ENCODE measurements around the gene TULP3. TPM values are rescaled to one million over a fixed set of nuclear protein-coding genes. Genes with fewer than 3 reads are reported as not detected.

Gene TULP3
- polyA plus RNA-seq, 1 donor (not counting 4 experiments of a cell fraction or from before 2014, with no cell fraction given): 16.0 TPM

DNA sequence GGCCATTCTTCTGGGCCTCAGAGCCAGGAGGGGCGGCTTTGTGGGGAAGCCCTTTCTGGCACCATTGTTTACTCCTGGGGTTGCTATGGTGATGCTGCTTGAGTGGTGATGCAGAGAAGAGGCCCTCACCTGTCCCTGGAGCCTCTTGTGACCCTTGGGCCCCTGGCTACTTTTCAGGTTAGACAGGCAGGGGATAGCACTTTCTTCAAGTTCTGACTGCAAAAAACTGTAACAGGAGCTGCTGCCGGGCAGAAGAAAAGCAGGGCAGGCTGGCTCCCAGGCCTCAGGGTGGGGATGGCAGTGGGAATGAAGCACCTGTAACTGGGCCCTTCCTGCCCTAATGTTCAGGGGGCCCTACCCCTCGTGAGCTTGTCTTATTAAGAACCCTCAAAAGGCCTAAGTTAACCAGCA lies 33.7 kb upstream of the TULP3 start, which contains the start of gene TEX52:
Gene TEX52, minus strand, starts transcription at position 19 of the 411 bp plus-strand sequence. Its CDS starts 13 bp downstream, at position 6.
- DNase-seq (ENCODE audit: low read depth, low spot score): no peak
- H3K27me3 ChIP-seq (ENCODE audit: control insufficient read depth, extremely low read depth, insufficient read depth, low read length): no peaks in the 10 kb centered on the region
- no peaks in the 10 kb centered on the region for H3K4me1 ChIP-seq (ENCODE audit: control insufficient read depth, extremely low read depth, insufficient read depth, low read length)
- no peak within 1 kb of the TSS for H3K4me2 ChIP-seq (ENCODE audit: control insufficient read depth, extremely low read depth, insufficient read depth, low read depth, low read length)
- FAIRE-seq: no peak
- dilution Hi-C loops (cut with MboI; ENCODE audit: extremely low pct_ligation_motif_present, low sequenced_read_pairs): no loop called here
- no peak within 1 kb of the TSS for H3K27ac ChIP-seq (ENCODE audit: control insufficient read depth, insufficient read depth, low read length)
- H3K4me3 ChIP-seq (ENCODE audit: control insufficient read depth in 2 of 3, extremely low read depth in 1 of 3, insufficient read depth in 2 of 3, low read depth in 1 of 3, low read length in 3 of 3): no peak within 1 kb of the TSS
- H3K9ac ChIP-seq (ENCODE audit: control insufficient read depth, extremely low read depth, insufficient read depth, low read length): no peak within 1 kb of the TSS
- no peak within 1 kb of the TSS for H2AFZ ChIP-seq (ENCODE audit: control insufficient read depth, low read length)
- H3K36me3 ChIP-seq (ENCODE audit: control insufficient read depth in 2 of 2, extremely low read depth in 1 of 2, insufficient read depth in 2 of 2, low read length in 2 of 2): peaks cover 0 to 8% of the 10 kb centered on the region in 2 experiments
- H3K9me1 ChIP-seq (ENCODE audit: control insufficient read depth, extremely low read depth, insufficient read depth, low read length): no peaks in the 10 kb centered on the region
- no peaks in the 10 kb centered on the region for H3K79me2 ChIP-seq (ENCODE audit: control insufficient read depth, insufficient read depth, low read length)
- no peaks in the 10 kb centered on the region for H3K9me3 ChIP-seq (ENCODE audit: control insufficient read depth, low read depth, low read length)
- TF ChIP-seq EZH2 (IDR thresholded peaks at IDR 0.05; ENCODE audit: low read length): no peak
- TF ChIP-seq, protein P1, sequence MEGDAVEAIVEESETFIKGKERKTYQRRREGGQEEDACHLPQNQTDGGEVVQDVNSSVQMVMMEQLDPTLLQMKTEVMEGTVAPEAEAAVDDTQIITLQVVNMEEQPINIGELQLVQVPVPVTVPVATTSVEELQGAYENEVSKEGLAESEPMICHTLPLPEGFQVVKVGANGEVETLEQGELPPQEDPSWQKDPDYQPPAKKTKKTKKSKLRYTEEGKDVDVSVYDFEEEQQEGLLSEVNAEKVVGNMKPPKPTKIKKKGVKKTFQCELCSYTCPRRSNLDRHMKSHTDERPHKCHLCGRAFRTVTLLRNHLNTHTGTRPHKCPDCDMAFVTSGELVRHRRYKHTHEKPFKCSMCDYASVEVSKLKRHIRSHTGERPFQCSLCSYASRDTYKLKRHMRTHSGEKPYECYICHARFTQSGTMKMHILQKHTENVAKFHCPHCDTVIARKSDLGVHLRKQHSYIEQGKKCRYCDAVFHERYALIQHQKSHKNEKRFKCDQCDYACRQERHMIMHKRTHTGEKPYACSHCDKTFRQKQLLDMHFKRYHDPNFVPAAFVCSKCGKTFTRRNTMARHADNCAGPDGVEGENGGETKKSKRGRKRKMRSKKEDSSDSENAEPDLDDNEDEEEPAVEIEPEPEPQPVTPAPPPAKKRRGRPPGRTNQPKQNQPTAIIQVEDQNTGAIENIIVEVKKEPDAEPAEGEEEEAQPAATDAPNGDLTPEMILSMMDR (optimal IDR thresholded peaks at IDR 0.05 in 1 of 3, IDR thresholded peaks at IDR 0.05 in 1 of 3, conservative IDR thresholded peaks at IDR 0.05 in 1 of 3; ENCODE audit: extremely low read depth in 1 of 3, insufficient read depth in 2 of 3, low read length in 3 of 3): no peak
- H4K20me1 ChIP-seq (ENCODE audit: control insufficient read depth, extremely low read depth, insufficient read depth, low read length): no peaks in the 10 kb centered on the region

DNA sequence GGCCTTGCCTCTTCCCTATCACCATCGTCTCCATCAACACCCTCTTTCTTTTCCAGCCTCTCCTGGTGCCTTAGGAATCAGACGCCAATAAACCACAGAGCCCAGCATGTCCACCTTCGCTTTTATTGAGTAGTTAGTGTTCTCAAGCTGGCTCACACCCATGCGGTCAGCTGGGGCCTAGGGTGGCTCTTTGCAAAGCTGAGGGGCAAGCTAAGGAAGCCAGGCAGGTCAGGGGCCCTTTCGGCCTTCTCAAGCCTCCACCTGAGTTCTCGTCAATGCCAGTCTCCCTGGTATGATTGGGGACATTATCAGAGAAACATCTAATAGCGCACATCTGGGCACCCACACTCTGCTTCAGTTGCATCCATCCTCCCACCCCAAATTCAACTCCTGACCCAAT lies 33.1 kb upstream of the TULP3 start:
- no peak overlapping the region for H3K27ac ChIP-seq (ENCODE audit: control insufficient read depth, insufficient read depth, low read length)
- H3K36me3 ChIP-seq (ENCODE audit: control insufficient read depth in 2 of 2, extremely low read depth in 1 of 2, insufficient read depth in 2 of 2, low read length in 2 of 2): peaks cover 0 to 8% of the 10 kb centered on the region in 2 experiments
- no peak overlapping the region for H3K9ac ChIP-seq (ENCODE audit: control insufficient read depth, extremely low read depth, insufficient read depth, low read length)
- H3K9me3 ChIP-seq (ENCODE audit: control insufficient read depth, low read depth, low read length): no peaks in the 10 kb centered on the region
- no peaks in the 10 kb centered on the region for H3K4me1 ChIP-seq (ENCODE audit: control insufficient read depth, extremely low read depth, insufficient read depth, low read length)
- H3K79me2 ChIP-seq (ENCODE audit: control insufficient read depth, insufficient read depth, low read length): no peaks in the 10 kb centered on the region
- no peak overlapping the region for H2AFZ ChIP-seq (ENCODE audit: control insufficient read depth, low read length)
- H3K27me3 ChIP-seq (ENCODE audit: control insufficient read depth, extremely low read depth, insufficient read depth, low read length): no peaks in the 10 kb centered on the region
- dilution Hi-C loops (cut with MboI; ENCODE audit: extremely low pct_ligation_motif_present, low sequenced_read_pairs): no loop called here
- no peaks in the 10 kb centered on the region for H3K9me1 ChIP-seq (ENCODE audit: control insufficient read depth, extremely low read depth, insufficient read depth, low read length)
- H3K4me2 ChIP-seq (ENCODE audit: control insufficient read depth, extremely low read depth, insufficient read depth, low read depth, low read length): no peak overlapping the region
- no peak overlapping the region for H3K4me3 ChIP-seq (ENCODE audit: control insufficient read depth in 2 of 3, extremely low read depth in 1 of 3, insufficient read depth in 2 of 3, low read depth in 1 of 3, low read length in 3 of 3)
- H4K20me1 ChIP-seq (ENCODE audit: control insufficient read depth, extremely low read depth, insufficient read depth, low read length): no peaks in the 10 kb centered on the region
- TF ChIP-seq EZH2 (IDR thresholded peaks at IDR 0.05; ENCODE audit: low read length): no peak
- TF ChIP-seq, protein P1 (optimal IDR thresholded peaks at IDR 0.05 in 1 of 3, IDR thresholded peaks at IDR 0.05 in 1 of 3, conservative IDR thresholded peaks at IDR 0.05 in 1 of 3; ENCODE audit: extremely low read depth in 1 of 3, insufficient read depth in 2 of 3, low read length in 3 of 3): no peak
- FAIRE-seq (no peak), DNase-seq (ENCODE audit: low read depth, low spot score) (no peak)

All from keratinocyte (primary cell).